ENCODE results near the gene CELF2.

DNA sequence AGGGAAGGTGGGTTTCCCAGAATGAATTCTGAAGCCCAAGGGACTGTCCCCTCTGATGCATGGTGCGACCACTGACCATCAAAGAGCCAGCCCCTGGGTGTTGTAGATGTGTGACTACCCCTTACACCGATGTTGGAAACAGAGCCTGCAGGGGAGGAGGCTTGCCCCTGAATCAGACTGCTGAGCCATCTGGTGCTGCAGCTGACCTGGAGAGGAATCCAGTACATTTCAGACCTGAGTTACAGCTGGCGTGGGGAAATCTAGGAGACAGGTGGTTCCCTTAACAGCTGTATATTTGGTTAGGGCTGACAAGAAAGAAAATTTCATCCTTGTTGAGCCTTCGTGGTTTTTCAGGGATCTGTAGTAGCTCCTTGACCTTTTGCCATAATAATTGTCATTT, 195.5 kb downstream of the CELF2 start:
- TF ChIP-seq POLR2A (IDR thresholded peaks at IDR 0.05), result no peak
- TF ChIP-seq, protein P1, sequence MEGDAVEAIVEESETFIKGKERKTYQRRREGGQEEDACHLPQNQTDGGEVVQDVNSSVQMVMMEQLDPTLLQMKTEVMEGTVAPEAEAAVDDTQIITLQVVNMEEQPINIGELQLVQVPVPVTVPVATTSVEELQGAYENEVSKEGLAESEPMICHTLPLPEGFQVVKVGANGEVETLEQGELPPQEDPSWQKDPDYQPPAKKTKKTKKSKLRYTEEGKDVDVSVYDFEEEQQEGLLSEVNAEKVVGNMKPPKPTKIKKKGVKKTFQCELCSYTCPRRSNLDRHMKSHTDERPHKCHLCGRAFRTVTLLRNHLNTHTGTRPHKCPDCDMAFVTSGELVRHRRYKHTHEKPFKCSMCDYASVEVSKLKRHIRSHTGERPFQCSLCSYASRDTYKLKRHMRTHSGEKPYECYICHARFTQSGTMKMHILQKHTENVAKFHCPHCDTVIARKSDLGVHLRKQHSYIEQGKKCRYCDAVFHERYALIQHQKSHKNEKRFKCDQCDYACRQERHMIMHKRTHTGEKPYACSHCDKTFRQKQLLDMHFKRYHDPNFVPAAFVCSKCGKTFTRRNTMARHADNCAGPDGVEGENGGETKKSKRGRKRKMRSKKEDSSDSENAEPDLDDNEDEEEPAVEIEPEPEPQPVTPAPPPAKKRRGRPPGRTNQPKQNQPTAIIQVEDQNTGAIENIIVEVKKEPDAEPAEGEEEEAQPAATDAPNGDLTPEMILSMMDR (IDR thresholded peaks at IDR 0.05), result no peak
